ENCODE results near the gene FAM53B.

Gene FAM53B

DNA sequence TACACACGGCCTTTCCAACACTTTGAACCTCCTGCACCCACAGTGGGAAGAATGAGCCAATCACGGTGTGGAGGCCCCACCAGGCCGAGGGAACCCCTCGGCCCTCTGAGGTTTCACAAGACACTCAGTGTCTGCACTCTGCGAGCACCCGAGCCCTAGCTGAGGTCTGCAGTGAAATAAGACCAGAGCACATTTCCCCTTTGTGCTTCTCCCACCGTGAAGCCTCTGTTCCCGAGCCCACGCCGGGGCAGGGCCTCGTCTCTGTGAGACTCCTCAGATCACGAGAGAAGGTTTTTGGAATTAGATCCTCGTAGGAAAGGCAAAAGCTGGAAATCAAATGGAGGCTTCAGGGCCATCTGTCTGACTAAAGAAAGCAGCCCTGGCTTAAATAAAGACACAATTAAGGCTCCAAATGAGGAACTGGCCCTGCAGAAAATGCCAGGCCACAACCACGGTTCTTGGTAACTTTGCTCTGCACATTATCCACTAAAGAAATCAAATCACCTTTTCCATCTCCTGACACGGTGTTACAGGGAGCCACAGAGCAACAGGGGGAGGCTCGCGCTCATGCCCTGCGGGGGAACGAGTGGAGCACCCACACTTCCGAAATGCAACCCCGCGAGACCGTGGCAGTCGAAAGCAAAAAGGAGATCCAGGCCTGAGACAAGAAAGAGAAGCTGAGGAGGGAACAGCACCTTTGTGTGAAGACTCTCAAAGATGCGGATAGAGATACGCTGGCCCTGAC is 43.7 kb downstream of the FAM53B start:
- H3K27ac ChIP-seq: peak overlapping the region; percentile 21
- CTCF ChIA-PET: interaction anchor here (0.6 kb wide), 2 partner anchors 127 to 156 kb away, joined by 3 to 8 read pairs; no protein-coding TSS in a partner anchor
- POLR2A ChIA-PET (ENCODE audit: low non-redundant PET): no interaction called here
- no peak for DNase-seq (ENCODE audit: low spot score)
- TF ChIP-seq, protein P1, sequence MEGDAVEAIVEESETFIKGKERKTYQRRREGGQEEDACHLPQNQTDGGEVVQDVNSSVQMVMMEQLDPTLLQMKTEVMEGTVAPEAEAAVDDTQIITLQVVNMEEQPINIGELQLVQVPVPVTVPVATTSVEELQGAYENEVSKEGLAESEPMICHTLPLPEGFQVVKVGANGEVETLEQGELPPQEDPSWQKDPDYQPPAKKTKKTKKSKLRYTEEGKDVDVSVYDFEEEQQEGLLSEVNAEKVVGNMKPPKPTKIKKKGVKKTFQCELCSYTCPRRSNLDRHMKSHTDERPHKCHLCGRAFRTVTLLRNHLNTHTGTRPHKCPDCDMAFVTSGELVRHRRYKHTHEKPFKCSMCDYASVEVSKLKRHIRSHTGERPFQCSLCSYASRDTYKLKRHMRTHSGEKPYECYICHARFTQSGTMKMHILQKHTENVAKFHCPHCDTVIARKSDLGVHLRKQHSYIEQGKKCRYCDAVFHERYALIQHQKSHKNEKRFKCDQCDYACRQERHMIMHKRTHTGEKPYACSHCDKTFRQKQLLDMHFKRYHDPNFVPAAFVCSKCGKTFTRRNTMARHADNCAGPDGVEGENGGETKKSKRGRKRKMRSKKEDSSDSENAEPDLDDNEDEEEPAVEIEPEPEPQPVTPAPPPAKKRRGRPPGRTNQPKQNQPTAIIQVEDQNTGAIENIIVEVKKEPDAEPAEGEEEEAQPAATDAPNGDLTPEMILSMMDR (conservative IDR thresholded peaks at IDR 0.05; ENCODE audit: low read depth): no peak

DNA sequence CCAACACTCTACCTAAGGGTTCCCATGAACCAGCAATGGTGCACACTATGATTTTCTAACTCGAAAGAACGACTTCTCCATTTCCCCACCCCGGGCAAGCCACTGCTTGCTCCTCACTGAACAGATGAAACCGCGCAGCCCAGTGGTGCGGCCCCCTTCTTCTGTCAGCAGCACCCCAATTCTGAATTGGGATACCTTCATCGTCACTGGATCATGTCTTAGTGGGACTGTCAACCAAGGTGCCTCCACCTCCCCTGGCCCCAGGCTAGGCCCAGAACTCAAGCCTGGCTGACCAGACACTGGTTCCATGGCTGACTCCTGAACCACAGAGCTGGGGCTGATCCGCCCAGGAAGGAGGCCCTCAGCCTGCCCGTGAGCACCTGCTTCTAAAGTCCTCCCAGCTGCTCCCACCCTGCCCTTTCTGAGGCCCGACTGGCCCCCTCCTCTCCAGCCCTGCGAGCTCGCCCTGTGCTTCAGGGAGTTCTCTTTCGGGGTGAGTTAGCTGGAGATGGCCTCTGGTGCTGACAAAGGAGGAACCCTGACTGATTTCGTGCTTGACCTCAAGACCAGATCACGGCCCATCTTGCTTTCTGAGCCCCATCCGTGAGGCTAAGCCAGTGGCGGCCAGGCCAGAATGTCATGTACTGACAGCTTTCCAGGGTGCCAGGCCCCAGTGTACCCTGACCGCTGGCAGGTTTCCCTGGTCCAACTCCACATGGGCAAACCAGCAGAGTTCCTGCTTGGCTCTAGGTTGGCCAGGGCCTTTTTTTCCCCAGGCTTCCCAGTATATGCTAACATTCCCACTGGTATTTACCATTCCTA is 44.5 kb downstream of the FAM53B start:
- CTCF ChIA-PET: interaction anchor here (0.6 kb wide), 1 partner anchor 157 kb away, joined by 3 read pairs; no protein-coding TSS in a partner anchor
- DNase-seq (ENCODE audit: low spot score): no peak
- peak overlapping the region; percentile 21 for H3K27ac ChIP-seq
- TF ChIP-seq, protein P1 (conservative IDR thresholded peaks at IDR 0.05; ENCODE audit: low read depth): no peak
- POLR2A ChIA-PET (ENCODE audit: low non-redundant PET): no interaction called here

DNA sequence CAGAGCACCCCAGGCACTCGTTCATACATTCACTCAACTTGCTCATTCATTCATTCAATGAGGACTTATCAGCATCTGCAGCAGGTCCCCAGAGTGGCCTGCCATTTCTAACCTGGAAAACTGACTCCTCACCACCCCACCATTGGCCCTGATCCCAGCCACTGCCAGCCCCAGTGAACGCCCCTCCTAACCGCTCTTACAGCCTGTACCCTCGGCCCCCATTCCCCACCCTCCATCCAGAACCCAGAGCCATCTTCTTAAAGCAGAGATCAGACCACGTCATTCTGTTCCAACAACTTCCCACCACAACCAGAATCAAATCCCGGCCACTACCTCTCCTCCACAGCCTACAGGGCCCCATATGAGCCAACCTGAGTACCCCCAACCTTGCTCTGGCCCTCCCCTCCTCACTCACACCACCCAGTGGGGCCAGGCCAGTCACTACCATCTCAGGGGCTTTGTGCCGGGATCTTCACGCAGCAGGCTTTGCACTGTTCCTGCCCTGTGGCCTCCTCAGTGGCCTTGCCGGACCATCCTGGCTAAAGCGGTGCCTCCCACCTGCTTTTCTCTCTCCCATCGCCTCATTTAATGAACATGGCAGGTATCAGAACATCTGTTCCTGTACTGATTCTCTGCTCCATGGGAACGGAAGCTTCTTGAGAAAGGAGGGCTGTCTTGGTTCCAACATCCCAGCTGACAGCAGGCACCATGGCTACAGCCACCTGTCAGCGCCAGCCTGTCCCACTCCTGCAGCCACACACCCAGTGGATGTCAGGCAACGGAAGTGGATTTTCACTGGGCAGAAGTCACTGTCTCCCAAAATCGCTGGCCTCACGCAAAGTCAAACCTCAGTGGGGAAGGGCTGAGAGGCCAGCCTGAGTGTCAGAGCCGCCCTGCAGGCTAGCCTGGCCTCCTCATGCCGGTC is 45.4 kb downstream of the FAM53B start:
- TF ChIP-seq, protein P1 (conservative IDR thresholded peaks at IDR 0.05; ENCODE audit: low read depth): no peak
- no peak for DNase-seq (ENCODE audit: low spot score)
- peak overlapping the region; percentile 21 for H3K27ac ChIP-seq
- CTCF ChIA-PET: interaction anchor here (0.6 kb wide), 1 partner anchor 42 kb away, joined by 3 read pairs; no protein-coding TSS in a partner anchor
- POLR2A ChIA-PET (ENCODE audit: low non-redundant PET): no interaction called here

DNA sequence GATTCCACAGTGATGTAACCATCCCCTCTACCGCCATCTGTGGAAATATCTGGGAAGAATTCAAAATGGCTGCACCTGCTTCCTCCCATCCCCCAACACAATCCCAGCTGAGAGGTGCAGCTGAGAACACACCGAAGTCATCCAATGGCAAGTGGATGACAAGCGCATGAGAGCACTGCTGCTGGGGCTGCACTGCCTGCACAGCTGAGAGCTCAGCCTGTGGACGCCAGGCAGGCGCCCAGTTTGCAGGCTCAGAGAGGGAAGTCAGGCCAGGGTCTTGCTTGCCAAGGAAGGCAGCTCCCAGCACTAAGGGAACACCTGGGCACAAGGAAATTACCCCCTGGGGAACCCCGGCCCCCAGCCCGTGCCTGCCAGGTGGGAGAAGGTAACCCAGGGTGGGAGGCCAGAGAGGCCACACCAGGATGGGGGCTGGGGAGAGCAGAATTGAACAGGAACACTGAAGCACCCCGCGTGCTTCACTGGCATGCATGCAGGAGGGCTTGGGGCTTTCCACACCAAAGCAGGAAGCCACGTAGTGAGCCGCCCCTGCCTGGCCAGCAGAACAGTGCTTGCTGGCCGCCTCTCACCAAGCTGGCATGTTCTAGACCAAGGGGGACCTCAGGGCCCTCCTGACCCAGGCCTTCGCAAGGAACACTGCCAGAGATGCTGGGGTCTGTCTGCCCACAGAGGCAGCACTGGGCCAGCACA is 46.2 kb downstream of the FAM53B start:
- H3K27ac ChIP-seq: 0 out of 2 replicates have a peak overlapping the region, but pooled peaks have one; percentile 21
- CTCF ChIA-PET: interaction anchor here (0.6 to 1.6 kb wide), 2 partner anchors 9 to 43 kb away, joined by 3 to 6 read pairs; no protein-coding TSS in a partner anchor
- no peak for DNase-seq (ENCODE audit: low spot score)
- POLR2A ChIA-PET (ENCODE audit: low non-redundant PET): no interaction called here
- TF ChIP-seq, protein P1 (conservative IDR thresholded peaks at IDR 0.05; ENCODE audit: low read depth): no peak

GRCh38 chr10:124697443-124697836 is 46.7 kb downstream of the FAM53B start:
- TF ChIP-seq, protein P1 (conservative IDR thresholded peaks at IDR 0.05; ENCODE audit: low read depth): no peak
- POLR2A ChIA-PET (ENCODE audit: low non-redundant PET): no interaction called here
- CTCF ChIA-PET: interaction anchor here (1.4 to 1.6 kb wide), 2 partner anchors 9 to 48 kb away, joined by 3 to 6 read pairs; no protein-coding TSS in a partner anchor
- DNase-seq (ENCODE audit: low spot score): no peak
- no peak overlapping the region for H3K27ac ChIP-seq
